Epithelial cell of esophagus (primary cell): Measurements from ENCODE around the gene FSD1L.
"Not testable (repeated sequence)": the region's sequence is repeated elsewhere in the genome, so short reads cannot be mapped to it uniquely, and the experiment has no call there.

Source experiments
- DNase-seq: peaks from one replicate; pipeline ENCODE4 v3.0.0; 2010; ENCODE audit warnings: low read depth
- H3K4me3 ChIP-seq: 2 replicates; pipeline ENCODE4 v1.5.1; 2011; ENCODE audit warnings: mild to moderate bottlenecking, low read length, control low read depth
- CTCF ChIP-seq: IDR thresholded peaks from 2 replicates; pipeline ENCODE4 v1.5.1; 2011; ENCODE audit warnings: low read depth, mild to moderate bottlenecking, low read length, control low read depth, inconsistent platforms; ENCODE audit not compliant: insufficient read depth; ENCODE audit errors: missing control alignments

Gene FSD1L

DNA sequence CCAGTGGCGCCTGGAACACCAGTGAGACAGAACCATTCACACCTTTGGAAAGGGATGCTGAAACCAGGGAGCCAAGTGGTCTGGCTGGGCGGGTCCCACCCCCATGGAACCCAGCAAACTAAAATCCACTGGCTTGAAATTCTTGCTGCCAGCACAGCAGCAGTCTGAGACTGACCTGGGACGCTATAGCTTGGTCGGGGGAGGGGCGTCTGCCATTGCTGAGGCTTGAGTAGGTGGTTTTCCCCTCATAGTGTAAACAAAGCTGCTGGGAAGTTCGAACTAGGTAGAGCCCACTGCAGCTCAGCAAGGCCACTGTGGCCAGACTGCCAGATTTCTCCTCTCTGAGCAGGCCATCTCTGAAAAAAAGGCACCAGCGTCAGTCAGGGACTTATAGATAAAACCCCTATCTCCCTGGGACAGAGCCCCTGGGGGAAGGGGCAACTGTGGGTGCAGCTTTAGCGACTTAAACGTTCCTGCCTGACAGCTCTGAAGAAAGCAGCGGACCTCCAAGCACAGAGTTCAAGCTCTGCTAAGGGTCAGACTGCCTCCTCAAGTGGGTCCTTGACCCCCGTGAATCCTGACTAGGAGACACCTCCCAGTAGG, 68.1 kb downstream of the FSD1L start:
- no peak for DNase-seq
- no peak for TF ChIP-seq CTCF
- no peak overlapping the region for H3K4me3 ChIP-seq

DNA sequence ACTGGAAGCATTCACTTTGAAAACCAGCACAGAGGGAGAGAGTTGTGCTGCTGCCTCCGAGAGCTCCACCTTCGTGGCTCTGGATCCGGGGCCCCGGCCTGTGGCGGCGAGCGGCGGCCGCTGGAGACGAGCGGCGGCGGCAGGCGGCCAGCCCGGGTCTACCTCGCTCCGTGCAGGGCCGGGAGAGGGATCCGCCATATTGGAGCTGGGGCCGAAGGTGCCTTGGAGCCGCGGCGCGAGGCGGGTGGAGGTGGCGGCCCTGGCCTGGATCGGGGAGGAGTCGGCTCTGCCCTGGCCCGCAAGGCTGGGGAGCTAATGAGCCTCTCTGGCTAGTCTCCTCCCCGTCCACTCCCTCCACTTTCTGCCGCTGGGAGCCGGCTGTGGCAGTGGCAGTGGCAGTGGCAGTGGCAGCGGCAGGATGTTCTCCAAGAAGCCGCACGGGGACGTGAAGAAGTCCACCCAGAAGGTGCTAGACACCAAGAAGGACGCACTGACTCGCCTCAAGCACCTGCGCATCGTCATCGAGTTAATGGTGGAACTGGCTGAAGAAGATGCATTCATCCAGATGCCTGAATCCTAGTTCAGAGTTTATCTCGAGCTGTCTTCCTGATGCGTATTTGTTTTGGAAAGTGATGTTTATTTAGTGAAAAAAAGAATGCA, 72.0 kb downstream of the FSD1L start:
- not testable (repeated sequence) for DNase-seq, H3K4me3 ChIP-seq

GRCh38 chr9:105520992-105521391, 73.2 kb downstream of the FSD1L start:
- H3K4me3 ChIP-seq, DNase-seq: not testable (repeated sequence)

DNA sequence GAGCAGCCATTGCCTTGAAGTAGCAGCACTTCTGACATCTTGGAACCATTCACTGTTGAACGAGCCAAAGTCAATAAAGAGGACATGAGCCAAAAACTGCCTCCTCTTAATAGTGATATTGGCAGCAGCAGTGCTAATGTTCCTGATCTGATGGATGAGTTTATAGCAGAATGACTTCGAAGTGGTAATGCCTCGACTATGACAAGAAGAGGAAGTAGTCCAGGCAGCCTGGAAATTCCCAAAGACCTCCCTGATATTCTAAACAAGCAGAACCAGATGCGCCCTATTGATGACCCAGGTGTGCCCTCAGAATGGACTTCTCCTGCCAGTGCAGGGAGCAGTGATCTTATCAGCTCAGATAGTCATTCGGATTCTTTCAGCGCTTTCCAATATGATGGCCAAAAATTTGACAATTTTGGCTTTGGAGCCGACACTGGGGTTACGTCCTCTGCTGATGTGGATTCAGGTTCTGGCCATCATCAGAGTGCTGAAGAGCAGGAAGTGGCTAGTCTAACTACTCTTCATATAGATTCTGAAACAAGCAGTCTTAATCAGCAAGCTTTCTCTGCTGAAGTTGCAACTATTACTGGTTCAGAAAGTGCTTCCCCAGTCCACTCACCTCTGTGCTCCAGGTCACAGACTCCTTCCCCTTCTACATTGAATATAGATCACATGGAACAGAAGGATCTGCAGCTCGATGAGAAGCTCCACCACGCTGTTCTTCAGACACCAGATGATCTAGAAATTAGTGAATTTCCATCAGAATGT, 75.0 kb downstream of the FSD1L start:
- not testable (repeated sequence) for H3K4me3 ChIP-seq, DNase-seq

- no peak for TF ChIP-seq CTCF
- no peak for DNase-seq
- no peak overlapping the region for H3K4me3 ChIP-seq
Observed at GRCh38 chr9:105531530-105531929, 83.7 kb downstream of the FSD1L start.

- no peak overlapping the region for H3K4me3 ChIP-seq
- no peak for TF ChIP-seq CTCF
- no peak for DNase-seq
Observed at GRCh38 chr9:105535920-105536668, 88.3 kb downstream of the FSD1L start.

DNA sequence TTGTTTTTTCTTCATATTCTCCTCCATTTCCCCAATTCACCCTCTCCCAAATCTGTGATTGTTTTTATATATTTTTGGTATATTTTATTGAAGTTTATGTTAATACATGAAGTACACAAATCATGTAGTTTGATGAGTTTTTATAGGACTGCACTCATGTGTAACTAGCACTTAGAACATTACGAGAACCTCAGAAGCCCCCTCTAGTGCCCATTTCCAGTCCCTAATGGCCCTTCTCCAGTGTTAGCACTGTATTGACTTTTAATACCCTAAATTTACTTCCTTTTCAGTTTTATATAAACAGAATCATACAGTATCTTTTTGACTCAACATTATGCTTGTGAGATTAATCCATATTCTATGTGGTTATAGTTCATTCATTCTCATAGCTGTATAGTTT, 91.6 kb downstream of the FSD1L start:
- no peak for TF ChIP-seq CTCF
- DNase-seq = no peak
- H3K4me3 ChIP-seq = no peak overlapping the region

DNA sequence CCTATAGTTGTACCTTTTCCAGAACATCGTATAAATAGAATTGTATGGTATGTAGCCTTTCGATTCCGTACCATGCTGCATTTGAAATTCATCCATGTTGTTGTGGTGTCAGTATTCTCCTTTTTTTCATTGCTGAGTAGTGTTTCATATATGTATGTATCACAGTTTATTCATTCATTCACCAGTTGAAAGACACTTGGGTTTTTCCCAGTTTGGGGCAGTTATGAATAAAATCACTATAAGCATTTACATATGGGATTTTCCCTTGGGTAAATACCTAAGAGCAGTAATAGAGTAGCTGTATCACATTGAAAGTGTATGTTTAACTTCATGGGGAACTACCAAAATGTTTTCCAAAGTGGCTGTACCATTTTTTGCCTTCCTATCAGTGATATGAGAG, 94.0 kb downstream of the FSD1L start:
- no peak for TF ChIP-seq CTCF
- H3K4me3 ChIP-seq = no peak overlapping the region
- DNase-seq = no peak
